ENCODE measurements around the gene MYH10.

- TF ChIP-seq POLR2AphosphoS5 (IDR thresholded peaks at IDR 0.05): no peak
- TF ChIP-seq POLR2A (IDR thresholded peaks at IDR 0.05): no peak
These were observed 24.1 kb downstream of the MYH10 start for GRCh38 chr17:8606401-8606800.

Measured in stomach (tissue), 4 donors.